NCI-H2227 treated with DMSO at 0.1 percent for 48 hours (cell line): ENCODE data around the gene ADRA1B.

Source experiments
- DNase-seq: peaks from one replicate; lab custom pipeline; 2025; lab: John Stamatoyannopoulos, UW

Gene ADRA1B

DNA sequence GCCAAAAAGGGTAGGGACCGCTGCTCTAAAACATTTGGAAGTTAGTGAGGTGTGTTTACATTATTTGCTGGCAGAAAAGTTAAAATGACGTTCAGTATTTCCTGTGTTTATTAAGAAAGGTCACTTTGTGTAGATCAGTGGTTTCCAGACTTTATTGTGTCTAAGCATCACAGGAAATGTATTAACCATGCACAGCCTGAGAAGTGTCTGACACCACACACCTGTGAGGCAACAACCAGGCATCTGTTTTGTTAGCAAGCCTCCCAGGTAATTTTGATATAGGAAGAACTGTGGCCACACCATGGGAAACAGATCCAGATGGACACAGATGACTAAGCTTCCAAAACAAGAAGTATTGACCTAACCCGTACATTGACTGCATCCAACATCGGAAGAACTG, 104.7 kb downstream of the ADRA1B start:
- no peak for DNase-seq

DNA sequence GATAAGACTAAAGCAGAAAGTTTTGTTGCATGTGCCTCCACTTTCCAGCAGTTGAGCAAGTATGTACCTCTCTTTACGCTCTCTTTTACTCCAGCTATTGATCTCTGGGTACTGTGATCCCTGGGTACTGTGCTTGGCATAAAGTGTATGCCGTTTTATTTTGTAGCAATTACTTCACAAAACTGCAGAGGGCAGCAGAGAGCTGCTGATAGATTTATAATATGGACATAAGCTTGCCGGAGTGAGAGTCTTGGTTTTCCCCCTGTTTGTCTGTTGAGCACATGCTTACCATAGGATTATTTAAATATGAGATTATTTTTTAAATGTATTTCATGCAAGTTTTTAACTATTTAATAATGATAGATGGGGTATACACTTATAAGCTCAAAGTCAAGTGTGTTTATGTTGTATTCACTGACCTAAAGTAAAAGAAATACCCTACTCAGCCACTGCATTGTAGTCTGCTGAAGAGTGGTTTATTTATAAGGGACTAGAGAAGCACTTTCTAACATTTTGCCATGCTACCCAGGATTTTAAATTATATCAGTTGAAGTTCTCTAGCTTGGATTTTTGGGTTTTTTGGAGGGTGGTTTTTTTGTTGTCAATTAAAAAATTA, 105.7 kb downstream of the ADRA1B start:
- DNase-seq, result peak; percentile 41
